HTR-8/SVneo (cell line): ENCODE results near the gene TMPRSS11E.
"Not testable (repeated sequence)": the region's sequence is repeated elsewhere in the genome, so short reads cannot be mapped to it uniquely, and the experiment has no call there.

Source experiments
- DNase-seq: peaks from one replicate; pipeline ENCODE4 v3.0.0; 2011; ENCODE audit warnings: low spot score, mixed read lengths; ENCODE audit not compliant: insufficient read length
- FAIRE-seq: peaks from 2 replicates; lab custom pipeline; 2011; peaks lifted over from hg19 to GRCh38; lab: Jason Lieb, UNC

TMPRSS11E gene

DNA sequence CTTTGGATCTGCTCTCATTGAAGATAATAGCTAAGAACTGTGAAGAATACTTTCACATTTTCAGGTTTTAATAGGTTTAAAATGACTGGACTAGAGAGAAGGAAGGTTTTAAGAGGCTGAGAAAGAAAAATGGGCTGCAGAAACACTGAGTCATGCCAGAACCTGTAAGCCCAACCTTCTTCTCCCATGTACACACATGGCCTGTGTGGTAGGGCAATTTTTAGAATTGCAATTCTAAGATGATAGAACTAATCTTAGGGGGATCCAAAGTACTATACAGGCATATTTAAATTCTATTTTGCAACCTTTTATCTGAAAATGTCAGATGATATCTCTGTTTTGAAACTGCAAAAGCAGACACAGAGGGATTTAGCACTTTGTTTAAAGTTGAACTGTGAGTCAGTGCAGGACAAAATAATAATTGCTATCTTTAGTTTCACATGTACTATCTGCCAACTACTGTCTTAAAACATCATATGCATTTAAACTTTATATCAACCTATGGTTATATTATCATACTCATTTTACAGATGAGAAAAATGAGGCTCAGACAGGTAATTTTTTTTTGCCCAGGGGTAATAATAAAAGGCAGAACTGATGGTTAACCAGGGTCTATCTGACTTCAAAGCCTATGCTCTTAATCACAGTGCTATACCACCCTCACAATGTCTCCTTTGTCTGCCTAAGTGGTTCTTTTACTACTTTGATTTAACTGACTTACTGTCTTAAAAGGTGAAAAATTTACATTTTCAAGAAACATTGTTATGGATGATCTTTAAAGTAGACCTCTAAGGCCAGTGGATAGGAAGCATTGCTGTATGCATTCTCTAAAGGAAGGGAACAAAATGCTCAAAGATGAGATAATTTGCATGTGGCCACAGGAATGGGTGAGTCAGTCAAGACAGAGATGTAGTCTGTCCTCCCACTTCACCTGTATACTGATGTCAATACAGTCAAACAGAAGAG is 4.3 kb downstream of the TMPRSS11E start:
- no peak for DNase-seq
- FAIRE-seq = no peak

DNA sequence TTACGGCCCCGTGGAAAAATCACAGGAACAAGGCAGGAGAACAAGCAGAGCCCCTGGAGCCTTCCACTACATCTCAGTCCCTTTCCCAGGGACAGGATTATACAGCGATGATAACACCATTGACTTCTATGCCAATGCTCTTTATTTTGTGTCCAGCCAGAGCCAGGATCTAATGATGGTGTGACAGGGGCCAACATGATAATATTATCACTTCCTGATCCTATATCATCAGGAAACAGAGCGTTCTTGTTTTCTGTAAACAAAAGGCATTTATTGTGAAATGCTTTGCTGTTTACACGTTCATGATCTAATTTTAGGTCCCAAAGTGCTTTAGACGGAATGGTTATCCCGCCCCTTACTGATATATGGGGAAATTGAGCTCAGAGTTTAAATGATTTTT is 12.8 kb downstream of the TMPRSS11E start:
- DNase-seq (no peak), FAIRE-seq (no peak)

DNA sequence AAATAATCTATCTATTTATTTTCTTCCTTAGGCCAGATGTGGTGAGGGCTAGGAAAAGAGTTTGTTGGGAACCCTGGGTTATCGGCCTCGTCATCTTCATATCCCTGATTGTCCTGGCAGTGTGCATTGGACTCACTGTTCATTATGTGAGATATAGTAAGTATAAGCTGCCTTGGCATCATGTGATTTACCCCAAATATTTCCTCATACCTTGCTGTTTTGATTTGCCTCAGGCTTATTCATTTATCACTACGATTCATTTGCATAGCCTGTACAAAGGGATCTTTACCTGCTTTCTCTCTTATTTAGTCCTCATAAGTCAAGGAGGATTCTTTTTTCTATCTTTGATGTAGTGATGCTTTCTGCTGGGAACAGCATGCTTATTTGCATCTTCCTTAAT is 14.5 kb downstream of the TMPRSS11E start:
- no peak for DNase-seq

DNA sequence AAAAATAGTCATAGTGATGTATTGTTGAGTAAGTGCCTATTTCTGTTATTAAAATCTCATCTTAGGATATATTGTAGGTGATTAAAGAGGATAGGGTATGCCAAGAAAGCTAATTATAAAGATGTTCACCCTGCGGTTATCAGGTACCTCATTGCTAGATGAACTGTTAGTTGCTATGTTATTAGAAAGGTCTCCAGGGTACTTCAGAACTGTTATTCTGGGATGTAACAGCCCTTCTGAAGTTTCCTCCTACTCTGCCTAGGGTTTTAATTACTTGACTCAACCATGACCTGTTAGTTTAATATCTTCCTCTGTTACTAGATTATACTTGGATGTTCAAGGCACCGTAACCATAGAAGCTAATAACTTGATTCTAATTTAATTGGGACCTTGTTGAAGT is 15.4 kb downstream of the TMPRSS11E start:
- FAIRE-seq (no peak), DNase-seq (no peak)

More for the DNA sequence above, 14.5 kb downstream of the TMPRSS11E start:
- FAIRE-seq = no peak

DNA sequence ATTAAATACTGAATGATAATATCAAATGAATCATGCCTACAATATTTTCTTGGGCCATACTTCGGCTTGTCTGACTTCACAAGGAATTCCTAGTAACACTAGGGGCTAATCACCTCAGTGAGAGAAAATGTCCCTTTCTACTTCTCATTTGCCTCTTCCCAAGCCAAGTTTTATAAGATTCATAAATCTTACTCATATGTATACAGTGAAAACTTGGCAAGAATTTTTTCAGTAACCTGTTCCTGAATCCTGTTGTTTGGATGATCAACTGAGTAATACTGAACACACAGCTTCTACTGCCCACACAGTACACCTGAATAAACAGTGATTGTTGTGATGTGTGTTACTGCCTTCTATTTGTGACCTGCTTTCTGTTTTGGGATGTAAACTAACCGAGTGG is 16.5 kb downstream of the TMPRSS11E start:
- FAIRE-seq = no peak
- DNase-seq = no peak

DNA sequence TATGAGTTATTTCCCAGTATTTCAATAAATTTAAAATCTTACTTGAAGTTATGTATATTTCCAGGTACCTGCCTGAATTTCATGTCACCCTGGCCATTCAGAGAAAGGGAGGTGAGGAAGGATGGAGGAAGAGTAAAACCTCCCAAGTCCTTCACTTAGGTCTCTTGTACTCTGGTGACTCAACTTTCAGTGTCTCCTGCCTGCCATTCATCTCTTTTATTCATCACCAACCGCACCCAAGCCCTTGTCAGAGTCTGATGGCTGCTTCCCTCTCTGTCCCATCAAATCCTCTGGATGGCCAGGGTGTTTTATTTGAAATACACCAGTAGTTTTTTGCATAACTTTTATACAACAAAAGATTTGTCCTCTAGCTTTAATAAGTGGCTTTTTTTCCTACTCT is 17.8 kb downstream of the TMPRSS11E start:
- no peak for DNase-seq

DNA sequence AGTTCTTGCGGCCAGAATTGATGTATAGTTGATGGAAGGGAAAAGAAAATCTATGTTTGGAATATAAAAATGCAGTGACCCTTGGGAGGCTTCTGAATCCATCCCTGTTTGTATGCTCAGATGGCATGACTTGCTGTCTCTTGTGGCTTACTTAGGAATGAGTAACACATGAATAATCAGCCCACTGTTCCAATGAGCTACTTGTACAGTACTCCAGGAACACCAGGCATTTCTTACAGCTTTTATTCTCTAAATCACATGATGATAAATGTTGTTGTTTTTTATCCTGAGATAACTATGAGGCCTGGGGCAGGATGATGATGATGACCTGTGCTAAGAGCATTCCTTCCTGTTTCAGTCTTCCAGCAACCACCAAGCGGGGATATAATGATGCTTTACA is 18.9 kb downstream of the TMPRSS11E start:
- DNase-seq (peak; percentile 2), FAIRE-seq (no peak)

More for the DNA sequence above, 17.8 kb downstream of the TMPRSS11E start:
- FAIRE-seq = no peak

DNA sequence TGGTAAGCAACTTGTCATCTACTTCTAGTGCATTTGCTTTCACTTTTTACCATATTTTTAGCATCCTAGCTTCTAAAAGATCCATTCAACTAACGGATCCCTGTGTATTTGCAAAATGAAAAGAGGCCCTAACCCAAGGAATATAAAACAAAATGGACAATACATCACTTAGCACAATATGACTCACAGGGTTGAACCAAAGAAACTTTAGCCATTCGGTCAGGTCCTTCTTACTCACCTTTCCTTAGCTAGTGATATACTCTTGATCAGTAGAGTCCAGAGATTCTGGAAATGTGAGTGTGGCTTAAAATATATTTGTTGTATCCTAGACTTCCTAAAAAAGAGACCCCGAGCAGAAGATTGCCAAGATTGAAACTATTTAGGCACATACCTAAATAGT is 19.5 kb downstream of the TMPRSS11E start:
- DNase-seq (no peak), FAIRE-seq (no peak)

DNA sequence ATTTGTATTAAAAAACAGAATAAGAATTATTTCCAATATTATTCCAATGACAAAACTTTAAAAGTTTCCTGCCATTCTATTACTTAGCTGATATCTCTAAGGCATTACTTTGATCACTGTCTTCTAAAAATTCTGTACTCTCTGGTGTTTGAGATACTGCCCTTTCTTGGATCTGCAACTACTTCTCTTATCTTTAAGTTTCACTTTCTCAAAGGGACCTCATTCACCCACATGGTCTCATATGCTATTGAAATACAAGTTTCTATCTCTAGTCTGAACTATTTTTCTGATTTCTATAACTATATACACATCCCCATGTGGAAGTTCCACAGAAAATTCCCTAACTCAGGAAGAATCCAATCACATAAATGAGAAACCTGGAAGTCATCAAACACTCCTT is 22.2 kb downstream of the TMPRSS11E start:
- FAIRE-seq = no peak

DNA sequence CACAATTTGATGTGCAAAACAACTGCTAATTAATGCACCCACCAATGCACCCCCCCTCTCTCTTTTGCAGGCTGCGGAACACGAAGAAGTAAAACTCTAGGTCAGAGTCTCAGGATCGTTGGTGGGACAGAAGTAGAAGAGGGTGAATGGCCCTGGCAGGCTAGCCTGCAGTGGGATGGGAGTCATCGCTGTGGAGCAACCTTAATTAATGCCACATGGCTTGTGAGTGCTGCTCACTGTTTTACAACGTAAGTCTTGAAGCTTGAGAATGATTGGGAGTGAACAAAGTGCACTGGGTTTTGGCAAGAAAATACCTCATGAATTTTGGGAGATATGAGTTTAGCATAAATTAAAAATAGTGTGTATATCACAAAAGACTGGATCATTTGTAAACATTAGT is 28.9 kb downstream of the TMPRSS11E start:
- DNase-seq = no peak
- FAIRE-seq = no peak

More for the DNA sequence above, 22.2 kb downstream of the TMPRSS11E start:
- DNase-seq = no peak

DNA sequence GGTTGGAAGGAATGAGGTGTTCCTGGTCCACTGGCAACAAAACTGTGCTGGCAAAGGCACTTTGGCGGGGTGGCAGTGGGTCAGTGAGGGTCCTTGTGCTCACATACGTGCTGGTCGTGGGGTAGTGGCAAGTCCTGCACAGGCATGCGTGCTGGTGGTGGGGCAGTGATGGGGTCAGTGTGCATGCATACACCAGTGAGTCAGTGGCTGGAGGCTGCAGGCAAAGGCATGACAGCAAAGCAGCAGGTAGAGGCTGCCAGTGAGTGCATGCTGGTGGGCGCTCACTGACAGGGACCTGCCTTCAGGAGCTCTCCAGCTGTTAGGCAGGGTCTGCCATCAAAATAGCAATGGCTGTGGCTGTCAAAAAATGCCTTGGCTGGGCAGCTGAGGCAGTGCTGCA is 42.1 kb downstream of the TMPRSS11E start:
- no peak for DNase-seq
- no peak for FAIRE-seq

DNA sequence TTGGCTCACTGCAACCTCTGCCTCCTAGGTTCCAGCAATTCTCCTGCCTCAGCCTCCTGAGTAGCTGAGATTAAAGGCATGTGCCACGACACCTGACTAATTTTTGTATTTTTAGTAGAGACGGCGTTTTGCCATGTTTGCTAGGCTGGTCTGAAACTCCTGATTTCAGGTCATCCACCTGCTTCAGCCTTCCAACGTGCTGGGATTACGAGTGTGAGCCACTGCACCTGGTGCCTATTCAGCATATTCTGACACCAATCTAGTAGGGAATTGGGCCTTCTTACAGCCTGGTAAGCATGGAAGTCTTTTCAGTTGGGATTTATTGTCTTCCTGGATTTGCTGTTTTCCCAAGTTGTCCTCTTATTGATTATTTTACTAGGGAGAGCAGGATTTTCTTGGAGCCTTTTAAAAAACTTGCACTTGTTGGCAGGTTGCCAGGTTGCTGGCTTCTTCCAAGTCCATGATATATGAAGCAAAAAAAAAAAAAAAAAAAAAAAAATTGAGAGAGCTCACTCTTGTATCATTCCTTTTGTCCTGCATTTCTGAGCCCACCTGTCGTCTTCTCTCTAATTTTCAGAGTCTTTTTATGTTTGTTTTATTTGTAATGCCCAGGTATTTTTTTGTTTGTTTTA is 43.7 kb downstream of the TMPRSS11E start:
- DNase-seq = no peak
- no peak for FAIRE-seq

DNA sequence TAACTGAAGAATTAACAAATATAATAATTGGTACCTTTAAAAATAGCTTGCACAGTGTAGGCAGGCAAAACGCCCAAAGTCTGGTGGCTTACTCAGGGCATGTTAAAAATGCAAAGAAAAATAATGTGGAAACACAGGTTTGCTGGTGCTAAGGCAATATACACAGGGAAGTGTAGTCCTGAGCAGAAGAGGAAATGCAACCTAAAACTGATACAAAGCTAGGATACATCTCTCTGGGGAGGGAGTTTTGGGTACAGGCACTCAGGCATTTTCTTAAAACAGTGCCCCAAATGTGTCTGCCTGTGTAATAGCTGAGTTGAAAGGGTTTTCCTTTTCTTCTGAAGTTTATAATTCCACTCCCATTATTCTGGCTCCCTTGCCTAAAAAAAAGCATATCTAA is 47.4 kb downstream of the TMPRSS11E start:
- FAIRE-seq = no peak

DNA sequence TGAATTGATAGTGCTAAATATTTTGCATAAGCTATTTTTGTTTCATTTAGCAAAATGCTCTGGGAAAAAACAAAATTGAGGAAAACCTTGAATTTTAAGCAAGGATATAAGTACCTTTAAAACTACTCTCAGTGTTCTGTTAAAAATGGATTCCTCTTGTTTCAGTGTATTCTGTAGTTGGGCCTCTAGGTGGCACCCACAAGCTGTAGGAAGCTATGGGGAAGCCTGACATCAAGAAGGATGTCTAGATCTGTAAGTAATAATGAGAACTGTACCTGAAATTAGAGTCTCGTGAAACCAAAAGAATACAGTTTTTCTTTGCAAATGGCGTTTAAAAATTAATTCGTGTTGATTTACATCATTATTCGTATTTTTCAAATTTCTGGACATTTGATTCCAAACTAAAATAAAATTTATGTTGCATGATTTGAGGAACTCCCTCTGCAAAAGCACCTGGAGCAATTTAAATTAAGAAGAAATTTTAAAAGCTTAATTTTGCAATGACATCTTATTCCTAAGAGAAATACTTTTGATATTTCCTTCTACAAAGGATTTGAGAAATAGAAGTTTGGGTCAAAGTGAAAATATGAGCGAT is 51.2 kb downstream of the TMPRSS11E start:
- DNase-seq (peak; percentile 7), FAIRE-seq (no peak)

More for the DNA sequence above, 47.4 kb downstream of the TMPRSS11E start:
- no peak for DNase-seq

DNA sequence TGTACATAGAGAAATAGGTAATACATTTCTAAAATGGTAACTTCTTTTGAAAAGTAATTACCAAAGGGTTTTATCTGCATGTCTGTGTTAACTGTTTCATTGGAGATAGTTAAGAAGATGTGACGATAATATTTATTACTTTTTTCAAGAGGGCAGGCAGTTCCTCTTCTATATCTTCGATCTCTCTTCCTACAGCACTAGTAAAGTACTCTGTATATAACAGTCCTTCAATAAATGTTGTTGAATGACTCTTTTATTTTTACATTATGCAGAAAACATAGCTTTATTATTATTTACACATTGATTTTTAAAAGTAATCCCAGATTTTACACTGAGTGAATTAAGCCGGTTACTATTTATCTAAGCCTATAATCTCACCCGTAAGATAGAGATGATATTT is 51.8 kb downstream of the TMPRSS11E start:
- no peak for DNase-seq
- no peak for FAIRE-seq

DNA sequence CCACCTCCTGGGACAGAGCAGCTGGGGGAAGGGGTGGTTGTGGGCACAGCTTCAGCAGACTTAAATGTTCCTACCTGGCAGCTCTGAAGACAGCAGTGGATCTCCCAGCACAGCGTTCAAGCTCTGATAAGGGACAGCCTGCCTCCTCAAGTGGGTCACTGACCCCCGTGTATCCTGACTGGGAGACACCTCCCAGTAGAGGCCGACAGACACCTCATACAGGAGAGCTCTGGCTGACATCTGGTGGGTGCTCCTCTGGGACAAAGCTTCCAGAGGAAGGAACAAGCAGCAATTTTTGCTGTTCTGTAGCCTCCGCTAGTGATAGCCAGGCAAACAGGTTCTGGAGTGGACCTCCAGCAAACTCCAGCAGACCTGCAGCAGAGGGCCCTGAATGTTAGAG is 56.2 kb downstream of the TMPRSS11E start:
- DNase-seq, FAIRE-seq: not testable (repeated sequence)

DNA sequence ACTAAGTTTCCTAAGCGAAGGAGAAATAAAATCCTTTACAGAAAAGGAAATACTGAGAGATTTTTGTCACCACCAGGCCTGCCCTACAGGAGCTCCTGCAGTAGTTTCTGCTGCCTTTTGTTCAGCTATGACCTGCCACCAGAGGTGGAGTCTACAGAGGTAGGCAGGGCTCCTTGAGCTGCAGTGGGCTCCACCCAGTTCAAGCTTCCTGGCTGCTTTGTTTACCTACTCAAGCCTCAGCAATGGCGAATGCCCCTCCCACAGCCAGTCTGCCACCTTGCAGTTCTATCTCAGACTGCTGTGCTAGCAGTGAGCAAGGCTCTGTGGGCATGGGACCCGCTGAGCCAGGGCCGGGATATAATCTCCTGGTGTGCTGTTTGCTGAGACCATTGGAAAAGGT is 57.6 kb downstream of the TMPRSS11E start:
- not testable (repeated sequence) for FAIRE-seq

DNA sequence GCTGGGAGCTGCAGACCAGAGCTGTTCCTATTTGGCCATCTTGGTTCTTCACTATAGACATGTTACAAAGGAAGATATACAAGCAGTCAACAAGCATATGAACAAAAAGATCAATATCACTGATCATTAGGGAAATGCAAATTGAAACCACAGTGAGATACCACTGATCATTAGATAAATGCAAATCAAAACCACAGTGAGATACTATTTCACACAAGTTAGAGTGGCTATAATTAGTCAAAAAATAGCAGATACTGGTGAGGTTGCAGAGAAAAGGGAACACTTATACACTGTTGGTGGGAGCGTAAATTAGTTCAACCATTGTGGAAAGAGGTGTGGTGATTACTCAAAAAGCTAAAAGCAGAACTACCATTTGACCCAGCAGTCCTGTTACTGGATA is 58.2 kb downstream of the TMPRSS11E start:
- not testable (repeated sequence) for FAIRE-seq, DNase-seq

More for the DNA sequence above, 57.6 kb downstream of the TMPRSS11E start:
- DNase-seq = not testable (repeated sequence)

DNA sequence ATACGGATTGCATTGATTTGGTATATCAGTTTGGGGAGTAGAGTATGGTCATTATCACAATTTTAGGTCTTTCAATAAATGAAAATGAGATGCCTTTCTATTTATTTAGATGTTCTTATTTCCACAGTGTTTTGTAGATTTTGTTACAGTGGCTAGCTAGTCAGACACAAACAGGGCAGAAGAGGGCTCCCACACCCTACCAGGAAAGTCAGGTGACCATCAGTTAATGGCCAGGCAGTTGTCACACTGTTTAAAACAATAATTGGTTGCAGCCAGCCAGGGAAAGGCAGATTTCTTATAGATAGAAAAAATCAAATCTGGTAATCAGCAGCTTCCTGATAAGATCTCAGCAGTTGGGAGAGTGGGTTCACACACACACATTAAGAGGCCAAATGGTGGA is 71.6 kb downstream of the TMPRSS11E start:
- FAIRE-seq (no peak), DNase-seq (no peak)

DNA sequence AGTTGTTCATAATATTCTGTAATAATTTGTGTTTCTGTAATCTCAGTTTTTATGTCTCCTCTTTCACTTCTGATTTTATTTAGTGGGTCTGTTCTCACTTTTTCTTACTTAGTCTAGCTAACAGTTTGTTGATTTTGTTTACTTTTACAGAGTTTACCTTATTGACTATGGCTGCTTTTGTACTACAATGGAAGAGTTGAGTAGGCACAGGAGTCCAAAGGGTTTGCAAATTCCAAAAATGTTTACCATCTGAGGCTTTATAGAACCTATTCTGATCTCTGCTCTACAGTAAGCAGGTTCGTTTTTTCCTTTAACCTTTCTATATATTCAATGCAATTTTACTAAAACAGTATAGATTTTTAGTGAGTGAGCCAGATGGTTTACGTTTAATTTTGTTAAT is 73.7 kb downstream of the TMPRSS11E start:
- no peak for FAIRE-seq

DNA sequence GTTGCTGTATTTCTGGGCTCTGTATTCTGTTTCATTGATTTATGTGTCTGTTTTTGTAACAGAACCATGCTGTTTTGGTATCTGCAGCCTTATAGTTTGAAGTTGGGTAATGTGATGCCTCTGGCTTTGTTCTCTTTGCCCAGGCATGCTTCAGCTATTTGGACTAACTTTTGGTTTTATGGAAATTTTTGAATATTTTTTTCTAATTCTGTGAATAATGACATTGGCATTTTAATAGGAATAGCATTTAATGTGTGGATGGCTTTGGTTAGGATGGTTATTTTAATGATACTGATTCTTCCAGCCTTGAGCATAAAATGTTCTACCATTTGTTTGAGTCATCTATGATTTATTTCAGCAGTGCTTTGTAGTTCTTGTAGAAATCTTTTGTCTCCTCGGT is 75.0 kb downstream of the TMPRSS11E start:
- FAIRE-seq, DNase-seq: not testable (repeated sequence)

More for the DNA sequence above, 73.7 kb downstream of the TMPRSS11E start:
- no peak for DNase-seq
